HG03521 (cell line): ENCODE results near the gene ADAM22.

Source experiments
- ATAC-seq: cut with Tn5 transposase; IDR thresholded peaks from one replicate; pipeline ENCODE4 v1.9.1; 2021; ENCODE audit warnings: mild to moderate bottlenecking, moderate library complexity; ENCODE audit not compliant: unreplicated experiment

Gene ADAM22

DNA sequence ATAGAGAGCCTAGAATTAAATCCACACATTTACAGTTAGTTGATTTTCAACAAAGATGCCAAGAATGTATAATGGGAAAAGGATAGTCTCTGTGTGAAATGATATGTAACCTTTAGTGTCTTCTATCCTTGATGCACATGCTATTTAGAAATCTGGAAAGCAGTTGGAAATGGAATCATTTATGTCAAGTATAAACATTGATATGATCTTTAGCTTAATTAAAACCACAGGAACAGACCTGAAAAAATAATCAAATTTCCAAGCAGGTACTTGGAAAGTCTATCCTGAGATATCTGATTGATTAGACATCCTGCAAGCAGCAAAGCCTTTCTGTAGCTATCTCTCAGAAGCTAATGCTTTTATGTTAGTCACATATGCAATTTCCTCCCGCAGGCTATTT lies 310.2 kb downstream of the ADAM22 start:
- ATAC-seq, result no peak
